ENCODE measurements around the gene LDHA. TPM values are rescaled to one million over a fixed set of nuclear protein-coding genes. Genes with fewer than 3 reads are reported as not detected.

The LDHA gene
- polyA plus RNA-seq, 1 donor from 2014 or later, result 39.9 TPM

GRCh38 chr11:18408558-18409291 is 14.4 kb downstream of the LDHA start:
- H3K9ac ChIP-seq (ENCODE audit: low read length), result no peak overlapping the region
- no peak for TF ChIP-seq MXI1 (conservative IDR thresholded peaks at IDR 0.05; ENCODE audit: poor library complexity, severe bottlenecking)
- TF ChIP-seq CTCF (IDR thresholded peaks at IDR 0.05; ENCODE audit: poor library complexity, severe bottlenecking), result no peak
- no peak for TF ChIP-seq EZH2 (IDR thresholded peaks at IDR 0.05; ENCODE audit: borderline replicate concordance, insufficient read depth, low read length, poor library complexity, severe bottlenecking)
- TF ChIP-seq TAF1 (IDR thresholded peaks at IDR 0.05; ENCODE audit: low read depth), result no peak
- no peak for TF ChIP-seq EP300 (conservative IDR thresholded peaks at IDR 0.05; ENCODE audit: poor library complexity, severe bottlenecking)
- no peak for TF ChIP-seq RAD21 (conservative IDR thresholded peaks at IDR 0.05)
- no peak for TF ChIP-seq REST (IDR thresholded peaks at IDR 0.05; ENCODE audit: borderline replicate concordance)
- TF ChIP-seq POLR2AphosphoS5 (IDR thresholded peaks at IDR 0.05), result no peak
- no peak for TF ChIP-seq SMC3 (conservative IDR thresholded peaks at IDR 0.05; ENCODE audit: poor library complexity)
- no peaks in the 10 kb centered on the region for H3K27me3 ChIP-seq (ENCODE audit: insufficient read depth, low read depth, low read length)
- H3K27ac ChIP-seq (ENCODE audit: low read length), result no peak overlapping the region
- H3K79me2 ChIP-seq (replicated peaks; ENCODE audit: insufficient read depth, low read length), result no peaks in the 10 kb centered on the region
- no peaks in the 10 kb centered on the region for H3K9me2 ChIP-seq (ENCODE audit: insufficient read depth, low read length)
- no peak overlapping the region for H3K4me3 ChIP-seq (ENCODE audit: low read length)
- H3K36me3 ChIP-seq (ENCODE audit: insufficient read depth, low read length), result no peaks in the 10 kb centered on the region
- H4K20me1 ChIP-seq (ENCODE audit: insufficient read depth), result no peaks in the 10 kb centered on the region
- H2AFZ ChIP-seq (ENCODE audit: low read depth, low read length), result no peak overlapping the region
- no peaks in the 10 kb centered on the region for H3K9me3 ChIP-seq (ENCODE audit: low read length)
- no peak overlapping the region for H3K4me2 ChIP-seq (ENCODE audit: low read length)
- no peaks in the 10 kb centered on the region for H3F3A ChIP-seq (ENCODE audit: insufficient read depth, low read length, poor library complexity, severe bottlenecking)

- Histone ChIP-seq H3K4me2 (ENCODE audit: low read length) (no peak overlapping the region), H3K9me2 (ENCODE audit: insufficient read depth, low read length) (no peaks in the 10 kb centered on the region), H4K20me1 (ENCODE audit: insufficient read depth) (no peaks in the 10 kb centered on the region), H3F3A (ENCODE audit: insufficient read depth, low read length, poor library complexity, severe bottlenecking) (no peaks in the 10 kb centered on the region), H3K27ac (ENCODE audit: low read length) (no peak overlapping the region), H3K4me3 (ENCODE audit: low read length) (no peak overlapping the region), H3K9ac (ENCODE audit: low read length) (no peak overlapping the region), H3K79me2 (replicated peaks; ENCODE audit: insufficient read depth, low read length) (no peaks in the 10 kb centered on the region), H2AFZ (ENCODE audit: low read depth, low read length) (no peak overlapping the region), H3K9me3 (ENCODE audit: low read length) (no peaks in the 10 kb centered on the region), H3K27me3 (ENCODE audit: insufficient read depth, low read depth, low read length) (no peaks in the 10 kb centered on the region), H3K36me3 (ENCODE audit: insufficient read depth, low read length) (no peaks in the 10 kb centered on the region)
- TF ChIP-seq EZH2 (IDR thresholded peaks at IDR 0.05; ENCODE audit: borderline replicate concordance, insufficient read depth, low read length, poor library complexity, severe bottlenecking) (no peak), SMC3 (conservative IDR thresholded peaks at IDR 0.05; ENCODE audit: poor library complexity) (no peak), POLR2AphosphoS5 (IDR thresholded peaks at IDR 0.05) (no peak), EP300 (conservative IDR thresholded peaks at IDR 0.05; ENCODE audit: poor library complexity, severe bottlenecking) (no peak), REST (IDR thresholded peaks at IDR 0.05; ENCODE audit: borderline replicate concordance) (no peak), RAD21 (conservative IDR thresholded peaks at IDR 0.05) (no peak), CTCF (IDR thresholded peaks at IDR 0.05; ENCODE audit: poor library complexity, severe bottlenecking) (no peak), MXI1 (conservative IDR thresholded peaks at IDR 0.05; ENCODE audit: poor library complexity, severe bottlenecking) (no peak), TAF1 (IDR thresholded peaks at IDR 0.05; ENCODE audit: low read depth) (no peak)
These were observed 22.1 kb downstream of the LDHA start for GRCh38 chr11:18416459-18416858.

Measured in neural cell (in vitro differentiated cells).